Coronary artery (tissue), 2 donors: ENCODE measurements around the gene ARAP3.
"Not testable (repeated sequence)": the region's sequence is repeated elsewhere in the genome, so short reads cannot be mapped to it uniquely, and the experiment has no call there.

ENCODE experiments used
- DNase-seq: peaks from one replicate; pipeline ENCODE4 v3.0.0-alpha.2; 2017; ENCODE audit warnings: low spot score
- H3K27ac ChIP-seq, 2 donors: fragments of 200-600 bp; sonication (generic); one replicate each; pipeline ENCODE4 v1.5.1; 2016 to 2019
- H3K4me3 ChIP-seq: fragments of 200-600 bp; sonication (generic); 2 replicates; pipeline ENCODE4 v1.5.1; 2016; ENCODE audit warnings: mild to moderate bottlenecking, moderate library complexity
- TF ChIP-seq, protein P1 (sequence below): fragments of 200-600 bp; sonication (generic); IDR thresholded peaks from one replicate; pipeline ENCODE4 v1.5.1; 2019; ENCODE audit warnings: antibody characterized with exemption

ARAP3 gene

DNA sequence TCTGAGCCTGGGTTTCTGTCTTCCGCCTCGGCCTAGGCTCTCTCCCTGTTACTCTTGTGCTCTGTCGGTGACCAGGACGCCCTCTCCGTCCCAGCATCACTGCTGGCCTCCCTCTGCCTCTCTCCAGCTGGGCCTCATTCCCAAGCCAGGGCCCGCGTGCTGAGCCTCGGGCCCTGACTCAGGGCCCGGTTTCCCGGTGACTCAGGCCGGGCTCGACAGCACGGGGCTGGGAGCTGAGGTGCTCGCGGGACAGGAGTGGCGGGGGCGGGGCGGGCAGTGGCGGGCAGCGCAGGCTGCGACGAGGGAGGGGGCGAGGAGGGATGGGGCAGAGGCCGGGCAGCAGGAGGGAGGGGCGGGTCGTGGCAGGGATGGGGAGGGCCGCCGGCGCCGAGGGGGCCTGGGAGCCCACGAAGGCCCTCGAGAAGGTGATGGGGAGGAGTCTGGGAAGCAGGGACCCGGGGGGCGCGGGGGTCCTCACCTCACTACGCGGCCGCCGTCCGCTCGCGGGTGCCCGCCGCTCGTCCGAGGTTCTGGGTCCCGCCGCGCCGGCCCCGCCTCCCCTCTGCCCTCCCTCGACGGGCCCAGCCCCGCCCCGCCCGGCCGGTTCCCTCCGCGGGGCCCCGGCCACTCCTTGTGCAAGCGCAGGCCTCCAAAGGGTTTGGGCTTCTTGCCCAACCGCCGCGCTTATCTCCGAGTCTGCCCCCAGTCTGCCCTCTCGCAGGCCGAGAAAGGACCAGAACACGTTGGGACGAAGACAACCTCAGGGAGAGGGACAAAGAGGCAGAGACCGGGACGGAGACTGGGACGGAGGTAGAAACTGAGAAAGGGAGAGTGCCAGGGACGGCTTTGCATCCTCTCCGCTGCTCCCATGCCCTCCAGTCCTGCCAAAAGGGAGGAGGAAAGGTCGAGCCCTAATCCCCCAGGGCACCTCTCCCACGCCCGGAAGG lies at the start of gene ARAP3:
ARAP3 (minus strand) TSS at position 536 of the 947 bp plus-strand sequence. CDS start 1,744 bp downstream, outside the sequence.
- H3K4me3 ChIP-seq: peak within 1 kb of the TSS; percentile 75
- peak; percentile 89 for DNase-seq
- H3K27ac ChIP-seq: peak within 1 kb of the TSS; percentile 89 to 97
- TF ChIP-seq, protein P1, sequence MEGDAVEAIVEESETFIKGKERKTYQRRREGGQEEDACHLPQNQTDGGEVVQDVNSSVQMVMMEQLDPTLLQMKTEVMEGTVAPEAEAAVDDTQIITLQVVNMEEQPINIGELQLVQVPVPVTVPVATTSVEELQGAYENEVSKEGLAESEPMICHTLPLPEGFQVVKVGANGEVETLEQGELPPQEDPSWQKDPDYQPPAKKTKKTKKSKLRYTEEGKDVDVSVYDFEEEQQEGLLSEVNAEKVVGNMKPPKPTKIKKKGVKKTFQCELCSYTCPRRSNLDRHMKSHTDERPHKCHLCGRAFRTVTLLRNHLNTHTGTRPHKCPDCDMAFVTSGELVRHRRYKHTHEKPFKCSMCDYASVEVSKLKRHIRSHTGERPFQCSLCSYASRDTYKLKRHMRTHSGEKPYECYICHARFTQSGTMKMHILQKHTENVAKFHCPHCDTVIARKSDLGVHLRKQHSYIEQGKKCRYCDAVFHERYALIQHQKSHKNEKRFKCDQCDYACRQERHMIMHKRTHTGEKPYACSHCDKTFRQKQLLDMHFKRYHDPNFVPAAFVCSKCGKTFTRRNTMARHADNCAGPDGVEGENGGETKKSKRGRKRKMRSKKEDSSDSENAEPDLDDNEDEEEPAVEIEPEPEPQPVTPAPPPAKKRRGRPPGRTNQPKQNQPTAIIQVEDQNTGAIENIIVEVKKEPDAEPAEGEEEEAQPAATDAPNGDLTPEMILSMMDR: no peak

DNA sequence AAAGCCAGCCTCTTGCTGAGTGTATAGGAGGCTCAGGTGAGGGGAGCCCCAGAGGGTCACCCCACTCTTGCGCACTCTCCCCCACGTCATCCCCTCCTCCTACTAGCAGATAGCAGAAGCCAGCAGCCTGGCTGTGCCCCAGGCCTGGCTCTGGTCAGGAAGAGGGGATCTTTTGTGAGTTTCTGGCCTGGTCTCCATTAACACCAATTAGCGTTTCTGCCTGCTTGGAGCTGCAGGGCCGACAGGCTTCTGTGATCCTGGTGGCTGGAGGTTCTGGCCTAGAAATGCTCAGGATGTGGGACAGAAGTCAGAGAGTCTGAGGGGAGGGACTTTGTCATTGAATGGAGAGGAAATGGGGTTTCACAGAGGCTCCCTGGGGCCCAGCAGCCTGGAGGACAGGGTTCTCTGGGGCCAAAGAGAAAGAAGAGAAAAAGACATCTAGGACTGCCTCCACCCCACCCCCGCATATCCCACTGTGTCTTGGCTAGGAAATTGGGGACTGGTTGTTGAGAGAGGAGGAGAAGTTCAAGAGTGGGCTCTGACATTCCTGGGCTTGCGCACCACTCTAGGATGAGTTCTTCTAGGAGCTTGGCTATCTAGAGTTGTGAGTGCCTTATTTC lies 47.5 kb upstream of the ARAP3 start:
- no peak overlapping the region for H3K4me3 ChIP-seq
- TF ChIP-seq, protein P1: no peak
- H3K27ac ChIP-seq: no peak overlapping the region
- DNase-seq: no peak

DNA sequence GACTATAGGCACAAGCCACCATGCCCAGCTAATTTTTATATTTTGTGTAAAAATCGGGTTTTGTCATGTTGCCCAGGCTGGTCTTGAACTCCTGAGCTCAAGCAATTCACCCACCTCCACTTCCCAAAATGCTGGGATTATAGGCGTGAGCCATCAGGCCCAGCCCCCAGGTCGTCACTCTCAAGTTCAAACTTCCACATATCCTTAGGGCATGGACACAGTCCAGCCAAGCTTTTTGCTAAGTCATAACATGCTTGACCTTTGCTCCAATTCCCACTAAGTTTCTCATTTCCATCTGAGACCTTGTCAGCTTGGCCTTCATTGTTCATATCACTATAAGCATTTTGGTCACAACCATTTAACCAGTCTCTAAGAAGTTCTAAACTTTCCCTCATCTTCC lies 43.9 kb upstream of the ARAP3 start:
- TF ChIP-seq, protein P1: no peak
- H3K4me3 ChIP-seq: no peak overlapping the region
- H3K27ac ChIP-seq: no peak overlapping the region
- DNase-seq: no peak

DNA sequence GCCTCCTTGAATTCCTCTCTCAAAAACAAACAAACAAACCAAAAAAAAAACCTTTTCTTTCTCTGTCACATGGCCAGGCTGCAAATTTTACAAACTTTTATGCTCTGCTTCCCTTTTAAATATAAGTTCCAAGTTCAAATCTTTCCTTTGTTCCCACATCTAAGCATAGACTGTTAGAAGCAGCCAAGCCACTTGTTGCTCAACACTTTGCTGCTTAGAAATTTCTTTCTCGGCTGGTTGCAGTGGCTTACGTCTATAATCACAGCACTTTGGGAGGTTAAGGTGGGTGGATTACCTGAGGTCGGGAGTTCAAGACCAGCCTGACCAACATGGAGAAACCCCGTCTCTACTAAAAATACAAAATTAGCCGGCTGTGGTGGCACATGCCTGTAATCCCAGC lies 43.1 kb upstream of the ARAP3 start:
- DNase-seq, H3K27ac ChIP-seq, H3K4me3 ChIP-seq: not testable (repeated sequence)

DNA sequence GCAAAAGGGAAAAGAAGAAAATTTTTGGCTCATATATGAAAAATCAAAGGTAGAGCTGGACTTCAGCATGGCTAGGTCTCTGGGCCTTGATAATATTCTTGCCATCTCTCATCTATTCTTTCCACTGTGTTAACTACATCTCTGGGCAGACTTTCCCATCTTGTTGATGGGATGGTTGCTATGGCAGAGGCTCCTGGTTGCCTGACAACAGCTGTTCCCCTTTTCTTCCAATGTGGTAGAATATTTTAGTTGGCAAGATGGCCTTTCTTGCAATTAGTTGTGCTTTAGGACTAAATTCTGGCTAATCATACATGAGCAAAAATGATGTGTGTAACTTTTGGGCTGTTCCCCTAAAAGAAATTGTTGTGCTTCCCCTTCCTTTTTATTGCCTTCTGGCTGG lies 40.2 kb upstream of the ARAP3 start:
- DNase-seq: no peak
- TF ChIP-seq, protein P1: no peak
- H3K4me3 ChIP-seq: no peak overlapping the region
- no peak overlapping the region for H3K27ac ChIP-seq

DNA sequence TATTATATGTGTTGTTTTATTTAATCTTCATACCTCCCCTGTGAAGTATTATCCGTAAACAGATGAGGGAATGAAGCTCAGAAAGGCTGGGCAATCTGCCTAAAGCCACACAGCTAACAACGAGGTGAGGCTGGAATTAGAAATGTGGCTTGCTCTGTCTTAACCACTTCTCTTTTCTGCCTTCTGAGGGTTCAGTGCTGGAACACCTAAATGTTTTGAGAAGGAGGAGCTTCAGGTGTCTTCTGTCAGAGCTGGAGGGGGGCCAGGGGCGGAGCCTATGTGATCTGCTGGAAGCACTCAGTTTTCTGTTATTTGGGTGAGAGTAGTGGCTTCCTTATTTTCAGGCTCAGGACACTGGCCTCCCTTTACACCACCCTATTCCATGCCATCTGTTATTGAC lies 35.0 kb upstream of the ARAP3 start:
- DNase-seq: no peak
- no peak overlapping the region for H3K4me3 ChIP-seq
- H3K27ac ChIP-seq: no peak overlapping the region
- TF ChIP-seq, protein P1: no peak

- no peak overlapping the region for H3K27ac ChIP-seq
- TF ChIP-seq, protein P1: no peak
- no peak overlapping the region for H3K4me3 ChIP-seq
- DNase-seq: no peak
Measured at GRCh38 chr5:141716468-141716867, 34.4 kb upstream of the ARAP3 start.
